ENCODE measurements around the gene NANP.
"Not testable (repeated sequence)": the region's sequence is repeated elsewhere in the genome, so short reads cannot be mapped to it uniquely, and the experiment has no call there.

Gene NANP, protein sequence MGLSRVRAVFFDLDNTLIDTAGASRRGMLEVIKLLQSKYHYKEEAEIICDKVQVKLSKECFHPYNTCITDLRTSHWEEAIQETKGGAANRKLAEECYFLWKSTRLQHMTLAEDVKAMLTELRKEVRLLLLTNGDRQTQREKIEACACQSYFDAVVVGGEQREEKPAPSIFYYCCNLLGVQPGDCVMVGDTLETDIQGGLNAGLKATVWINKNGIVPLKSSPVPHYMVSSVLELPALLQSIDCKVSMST

DNA sequence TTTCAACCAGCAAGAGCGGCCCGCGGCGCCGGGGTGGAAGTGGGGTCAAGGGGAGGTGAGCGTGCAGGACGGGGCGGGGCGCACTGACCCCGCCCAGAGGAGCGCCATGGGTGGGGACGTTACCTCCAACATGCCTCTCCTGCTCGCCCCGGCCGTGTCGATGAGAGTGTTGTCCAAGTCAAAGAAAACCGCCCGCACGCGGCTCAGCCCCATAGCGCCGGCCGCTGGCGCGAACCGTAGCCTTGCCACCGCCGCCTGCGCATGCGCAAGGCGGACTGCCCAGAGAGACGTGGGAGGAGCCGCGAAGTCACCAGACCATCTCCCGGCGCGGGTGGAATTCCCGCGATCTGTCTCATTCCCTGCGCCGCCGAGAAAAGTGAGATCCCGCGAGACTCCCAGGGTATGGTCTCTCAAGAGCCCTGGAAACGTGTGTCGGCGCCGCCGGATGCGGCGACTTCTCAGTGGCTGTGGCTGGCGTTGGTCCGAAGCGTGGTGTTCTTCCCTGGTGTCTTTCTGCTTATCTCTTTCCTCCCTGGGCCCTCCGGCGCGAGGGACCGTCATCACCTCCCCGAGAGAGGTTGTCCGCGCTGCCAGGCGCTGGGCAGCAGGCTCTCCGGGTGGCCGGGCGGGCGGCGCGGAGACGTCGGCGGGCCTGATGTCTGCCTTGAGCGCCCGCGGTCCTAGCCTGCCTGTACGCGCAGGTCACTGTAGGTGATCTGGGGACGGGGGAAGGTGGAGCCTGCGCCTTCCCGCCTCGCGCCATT lies at the start of gene NANP:
NANP (minus strand) TSS at position 279 of the 764 bp plus-strand sequence; CDS start at position 213, 66 bp downstream.
- DNase-seq (peak; percentile 90 to 95), ATAC-seq (peak; percentile 91)
- peak within 1 kb of the TSS; percentile 81 to 92 for H3K4me3 Mint-ChIP-seq
- peaks cover 6 to 18% of the 10 kb centered on the region in 2 donors for H3K9me3 Mint-ChIP-seq
- peaks cover 38% of the 10 kb centered on the region for H3K4me1 Mint-ChIP-seq
- H3K27me3 Mint-ChIP-seq = no peaks in the 10 kb centered on the region
- H3K27ac Mint-ChIP-seq = peak within 1 kb of the TSS; percentile 98

DNA sequence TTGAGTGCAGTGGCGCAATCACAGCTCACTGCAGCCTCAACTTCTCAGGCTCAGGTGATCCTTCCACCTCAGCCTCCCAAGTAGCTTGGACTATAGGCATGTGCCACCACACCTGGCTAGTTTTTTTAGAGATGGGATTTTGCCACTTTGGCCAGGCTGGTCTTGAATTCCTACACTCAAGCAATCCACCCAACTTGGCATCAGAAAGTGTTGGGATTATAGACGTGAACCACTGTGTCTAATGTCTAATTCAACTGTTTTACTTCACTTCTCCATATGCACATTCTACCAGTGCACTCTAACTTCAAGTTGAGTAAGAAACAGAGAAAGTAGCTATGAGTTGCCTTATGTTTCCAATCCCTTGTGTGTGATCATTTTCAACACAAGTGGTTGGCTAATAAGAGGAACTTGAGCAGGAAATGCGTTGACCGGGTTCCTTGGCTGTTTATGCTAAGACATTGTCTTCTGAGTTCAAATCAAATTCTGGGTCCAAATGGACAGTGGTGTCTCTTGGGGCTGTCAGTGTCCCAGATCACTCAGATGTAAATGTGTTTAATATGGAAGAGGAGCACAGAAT lies 48.9 kb upstream of the NANP start:
- DNase-seq (no peak), ATAC-seq (no peak)
- Mint-ChIP-seq H3K9me3 (peaks cover 0 to 8% of the 10 kb centered on the region in 2 donors), H3K27me3 (no peaks in the 10 kb centered on the region), H3K4me3 (no peak overlapping the region), H3K27ac (no peak overlapping the region), H3K4me1 (peaks cover 8% of the 10 kb centered on the region)

DNA sequence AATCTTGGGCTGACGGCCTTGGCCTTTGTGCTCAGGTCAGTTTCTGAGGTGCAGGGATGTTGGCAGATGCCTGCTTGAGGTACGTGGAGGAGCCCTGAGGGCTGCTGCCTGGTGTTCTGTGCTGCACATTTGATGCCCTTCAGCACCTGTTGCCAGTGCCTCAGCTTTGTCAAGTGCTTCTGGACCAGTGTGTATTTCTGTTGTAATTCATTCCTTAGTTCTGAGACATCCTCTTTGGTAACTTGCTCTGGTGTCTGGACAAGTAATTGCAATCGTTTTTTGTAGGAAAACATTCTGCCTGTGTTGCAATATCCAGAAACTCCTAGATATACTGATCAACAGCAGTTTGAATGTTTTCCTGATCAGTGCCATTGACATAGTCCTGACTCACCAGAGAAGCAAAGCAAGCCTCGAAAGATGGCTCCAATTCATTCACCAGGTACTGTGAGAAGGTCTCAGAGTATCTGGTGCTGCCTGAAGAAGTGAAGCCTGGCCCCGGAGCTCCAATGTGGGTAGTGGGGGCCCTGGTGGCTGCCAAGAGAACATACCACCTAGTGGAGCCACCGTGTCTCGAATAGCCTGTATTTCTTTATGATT lies 46.1 kb upstream of the NANP start:
- peak; percentile 43 for ATAC-seq
- DNase-seq = no peak
- H3K4me1 Mint-ChIP-seq = no peaks in the 10 kb centered on the region

DNA sequence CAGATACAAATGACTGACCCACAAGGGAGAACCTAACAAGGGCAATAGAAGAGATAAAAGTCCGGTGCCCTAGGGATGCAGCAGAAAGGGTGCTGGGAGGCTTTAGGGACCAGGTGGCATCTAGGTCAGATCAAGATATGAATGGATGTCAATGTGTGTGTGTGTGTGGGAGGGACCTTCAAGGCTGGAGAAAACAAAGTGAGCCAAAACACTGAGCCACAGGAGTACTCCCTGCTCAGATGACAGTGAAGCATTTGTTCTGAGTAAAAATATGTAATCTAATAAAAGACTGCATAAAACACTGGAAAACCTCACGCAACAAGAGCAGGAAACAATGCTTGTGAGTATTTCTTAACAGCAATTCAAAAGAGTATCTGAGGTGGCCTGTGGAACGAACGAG lies 44.6 kb upstream of the NANP start:
- Mint-ChIP-seq H3K9me3 (peaks cover 0 to 8% of the 10 kb centered on the region in 2 donors), H3K4me1 (no peaks in the 10 kb centered on the region), H3K27me3 (no peaks in the 10 kb centered on the region), H3K4me3 (no peak overlapping the region), H3K27ac (no peak overlapping the region)
- ATAC-seq = no peak
- no peak for DNase-seq

More for the DNA sequence above, 46.1 kb upstream of the NANP start:
- Mint-ChIP-seq H3K9me3 (peaks cover 0 to 8% of the 10 kb centered on the region in 2 donors), H3K27me3 (no peaks in the 10 kb centered on the region), H3K4me3 (no peak overlapping the region), H3K27ac (no peak overlapping the region)

DNA sequence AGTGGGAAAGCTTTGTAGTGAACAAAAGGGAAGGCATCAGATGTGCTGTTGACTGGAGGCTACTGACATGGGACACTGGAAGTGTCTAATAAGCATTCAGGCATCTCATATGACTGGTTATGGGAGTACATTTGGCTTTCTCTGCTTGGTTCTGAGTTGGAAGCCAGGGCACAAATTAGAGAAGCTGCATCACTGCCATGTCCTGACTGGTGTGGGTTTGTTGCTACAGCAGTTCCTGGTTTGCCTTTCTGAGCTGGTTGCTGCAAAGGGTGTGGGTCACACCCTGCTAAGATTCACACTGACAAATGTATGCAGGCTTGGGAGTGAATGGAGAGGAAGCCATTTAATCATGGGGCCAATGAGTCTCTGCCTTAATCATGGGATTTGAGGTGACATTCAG lies 36.2 kb upstream of the NANP start:
- H3K4me3 Mint-ChIP-seq = no peak overlapping the region
- H3K9me3 Mint-ChIP-seq = no peaks in the 10 kb centered on the region
- DNase-seq = no peak
- peaks cover 12% of the 10 kb centered on the region for H3K4me1 Mint-ChIP-seq
- no peak overlapping the region for H3K27ac Mint-ChIP-seq
- H3K27me3 Mint-ChIP-seq = no peaks in the 10 kb centered on the region
- no peak for ATAC-seq

DNA sequence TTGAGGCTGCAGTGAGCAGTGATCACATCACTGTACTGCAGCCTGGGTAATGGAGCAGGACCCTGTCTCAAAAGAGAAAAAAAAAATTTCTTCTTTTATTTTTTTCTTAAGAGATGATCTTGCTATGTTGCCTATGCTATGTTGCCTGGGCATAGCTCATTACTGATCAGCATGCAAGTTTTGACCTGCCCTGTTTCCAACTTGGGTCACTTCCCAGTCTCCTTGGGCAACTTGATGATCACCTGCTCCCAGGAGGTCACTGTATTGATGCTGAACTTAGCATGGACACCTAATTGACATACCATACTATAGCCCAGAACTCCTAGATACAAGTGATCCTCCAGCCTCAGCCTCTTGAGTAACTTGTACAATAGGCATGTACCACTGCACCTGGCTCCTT lies 30.7 kb upstream of the NANP start:
- no peaks in the 10 kb centered on the region for H3K27me3 Mint-ChIP-seq
- no peak for ATAC-seq
- peaks cover 0 to 6% of the 10 kb centered on the region in 2 donors for H3K9me3 Mint-ChIP-seq
- peaks cover 9% of the 10 kb centered on the region for H3K4me1 Mint-ChIP-seq
- no peak for DNase-seq
- no peak overlapping the region for H3K27ac Mint-ChIP-seq
- H3K4me3 Mint-ChIP-seq = no peak overlapping the region

DNA sequence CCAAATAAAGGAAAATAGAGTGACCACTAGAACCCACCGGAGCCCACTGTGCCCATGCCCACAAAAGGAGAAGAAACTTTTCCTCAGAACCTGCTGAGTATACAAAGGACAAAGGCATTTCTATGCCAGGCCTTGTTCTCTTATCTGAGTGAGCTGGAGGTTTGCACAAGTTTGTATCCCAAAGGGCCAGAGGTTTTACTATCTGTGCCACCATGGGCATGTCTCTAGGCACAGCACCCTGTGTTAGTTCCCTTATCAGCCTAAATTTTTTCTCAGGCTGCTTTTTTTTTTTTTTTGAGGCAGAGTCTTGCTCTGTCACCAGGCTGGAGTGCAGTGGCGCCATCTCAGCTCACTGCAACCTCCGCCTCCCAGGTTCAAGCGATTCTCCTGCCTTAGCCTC lies 29.1 kb upstream of the NANP start:
- H3K4me1 Mint-ChIP-seq, ATAC-seq, H3K27ac Mint-ChIP-seq, H3K27me3 Mint-ChIP-seq, H3K9me3 Mint-ChIP-seq, H3K4me3 Mint-ChIP-seq, DNase-seq: not testable (repeated sequence)

DNA sequence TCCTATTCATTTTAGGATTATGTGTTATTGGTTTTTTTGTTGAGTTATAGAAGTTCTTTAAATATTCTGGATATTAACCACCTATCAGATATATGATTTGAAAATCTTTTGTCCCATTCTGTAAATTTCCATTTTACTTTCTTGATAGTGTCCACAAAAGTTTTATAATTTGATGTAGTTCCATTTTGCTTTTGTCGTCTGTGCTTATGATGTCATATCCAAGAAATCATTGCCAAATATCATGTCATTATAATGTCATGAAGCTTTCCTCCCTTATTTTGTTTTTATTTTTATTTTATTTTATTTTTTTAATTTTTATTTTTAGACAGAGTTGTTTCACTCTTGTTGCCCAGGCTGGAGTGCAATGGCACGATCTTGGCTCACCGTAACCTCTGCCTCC lies 21.0 kb upstream of the NANP start:
- no peaks in the 10 kb centered on the region for H3K9me3 Mint-ChIP-seq
- H3K4me1 Mint-ChIP-seq = peaks cover 13% of the 10 kb centered on the region
- no peak for DNase-seq
- H3K27ac Mint-ChIP-seq = no peak overlapping the region
- H3K27me3 Mint-ChIP-seq = no peaks in the 10 kb centered on the region
- no peak for ATAC-seq
- no peak overlapping the region for H3K4me3 Mint-ChIP-seq

DNA sequence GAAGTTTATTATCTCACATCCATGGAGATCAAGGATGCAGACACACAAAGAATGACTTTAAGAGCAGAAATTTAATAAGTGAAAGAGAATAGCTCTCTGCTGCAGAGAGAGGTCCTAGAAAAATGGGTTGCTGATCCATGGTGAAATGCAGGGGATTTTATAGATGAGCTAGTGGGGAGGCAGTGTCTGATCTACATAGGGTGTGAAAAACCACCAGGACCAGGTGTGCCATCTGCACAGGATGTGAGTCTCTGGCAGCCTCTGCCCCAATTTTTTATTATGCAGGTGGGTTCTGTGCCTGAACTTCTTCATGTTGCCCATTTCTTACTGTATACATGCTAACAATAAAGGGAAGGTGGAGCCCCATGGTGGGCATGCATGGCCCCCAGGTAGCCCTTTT lies 19.9 kb upstream of the NANP start:
- no peaks in the 10 kb centered on the region for H3K9me3 Mint-ChIP-seq
- ATAC-seq (peak; percentile 76), DNase-seq (no peak)
- H3K27ac Mint-ChIP-seq = no peak overlapping the region
- H3K4me1 Mint-ChIP-seq = peaks cover 13% of the 10 kb centered on the region
- no peaks in the 10 kb centered on the region for H3K27me3 Mint-ChIP-seq
- no peak overlapping the region for H3K4me3 Mint-ChIP-seq

DNA sequence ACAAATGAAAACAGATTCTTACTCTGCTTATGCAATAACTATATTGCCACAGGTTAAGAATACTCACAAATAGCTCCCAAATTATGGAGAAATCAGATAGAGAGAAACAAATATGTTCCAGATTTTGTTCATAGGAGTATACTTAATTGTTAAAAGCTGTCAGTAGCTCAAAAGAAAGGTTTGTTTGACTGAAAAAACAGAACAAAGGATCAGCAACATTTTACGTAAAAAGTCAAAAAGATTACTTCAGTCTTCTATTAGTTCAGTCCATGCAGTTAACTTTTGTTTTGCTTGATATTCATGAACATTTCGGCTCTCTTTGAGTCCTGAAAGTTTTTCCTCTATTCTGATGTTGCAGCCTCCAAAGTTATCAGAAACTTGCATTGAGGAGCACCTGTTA lies 13.4 kb upstream of the NANP start:
- H3K9me3 Mint-ChIP-seq = peaks cover 7 to 8% of the 10 kb centered on the region in 2 donors
- H3K27ac Mint-ChIP-seq = no peak overlapping the region
- H3K4me1 Mint-ChIP-seq = peaks cover 18% of the 10 kb centered on the region
- ATAC-seq (no peak), DNase-seq (no peak)
- H3K27me3 Mint-ChIP-seq = no peaks in the 10 kb centered on the region
- H3K4me3 Mint-ChIP-seq = no peak overlapping the region

DNA sequence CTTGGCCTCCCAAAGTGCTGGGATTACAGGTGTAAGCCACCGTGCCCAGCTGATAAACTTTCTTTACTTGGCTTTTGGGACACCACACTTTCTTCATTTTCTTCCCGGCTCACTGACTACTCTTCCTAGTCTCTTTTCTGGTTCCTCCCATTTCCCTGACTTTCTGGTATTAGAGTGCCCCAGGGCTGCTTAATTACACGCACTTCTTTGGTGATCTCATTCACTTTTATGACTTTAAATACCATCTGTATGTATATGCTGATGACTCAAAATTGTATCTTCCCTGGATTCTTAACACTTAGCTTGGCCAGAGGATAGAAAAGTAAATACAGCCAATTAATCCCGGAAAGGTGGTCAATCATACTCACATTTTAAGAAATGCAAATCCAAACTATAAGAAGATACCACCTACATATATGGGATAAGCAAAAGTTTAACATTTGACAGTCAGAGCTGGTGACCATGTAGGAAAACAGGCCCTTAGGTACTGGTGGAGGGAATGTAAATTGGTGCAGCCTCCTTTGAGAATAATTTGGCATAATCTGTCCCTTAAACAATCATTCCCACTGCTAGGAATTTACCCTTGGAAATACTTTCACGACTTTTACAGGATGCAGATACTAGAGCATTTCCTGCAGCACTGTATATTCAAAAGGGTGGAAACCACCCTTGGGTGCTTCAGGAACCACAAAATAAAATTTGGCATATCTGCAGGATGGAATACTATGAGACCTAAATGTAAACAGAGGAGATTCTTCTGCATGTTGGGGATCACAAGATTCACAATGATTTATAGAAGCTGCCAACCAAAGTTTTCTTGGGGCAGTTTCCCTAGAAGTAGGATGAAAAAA lies 9.4 kb upstream of the NANP start:
- no peak overlapping the region for H3K27ac Mint-ChIP-seq
- peaks cover 29% of the 10 kb centered on the region for H3K4me1 Mint-ChIP-seq
- H3K27me3 Mint-ChIP-seq = no peaks in the 10 kb centered on the region
- H3K4me3 Mint-ChIP-seq = no peak overlapping the region
- ATAC-seq (no peak), DNase-seq (no peak)
- peaks cover 10 to 11% of the 10 kb centered on the region in 2 donors for H3K9me3 Mint-ChIP-seq

DNA sequence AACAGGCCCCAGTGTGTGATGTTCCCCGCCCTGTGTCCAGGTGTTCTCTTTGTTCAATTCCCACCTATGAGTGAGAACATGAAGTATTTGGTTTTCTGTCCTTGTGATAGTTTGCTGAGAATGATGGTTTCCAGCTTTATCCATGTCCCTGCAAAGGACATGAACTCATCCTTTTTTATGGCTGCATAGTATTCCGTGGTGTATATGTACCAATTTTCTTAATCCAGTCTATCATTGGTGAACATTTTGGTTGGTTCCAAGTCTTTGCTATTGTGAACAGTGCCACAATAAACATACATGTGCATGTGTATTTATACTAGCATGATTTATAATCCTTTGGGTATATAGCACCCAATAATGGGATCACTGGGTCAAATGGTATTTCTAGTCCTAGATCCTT lies 6.8 kb upstream of the NANP start:
- not testable (repeated sequence) for H3K4me3 Mint-ChIP-seq, H3K27ac Mint-ChIP-seq, H3K27me3 Mint-ChIP-seq, ATAC-seq, DNase-seq
- H3K4me1 Mint-ChIP-seq = peaks cover 29% of the 10 kb centered on the region
- peaks cover 10 to 18% of the 10 kb centered on the region in 2 donors for H3K9me3 Mint-ChIP-seq

DNA sequence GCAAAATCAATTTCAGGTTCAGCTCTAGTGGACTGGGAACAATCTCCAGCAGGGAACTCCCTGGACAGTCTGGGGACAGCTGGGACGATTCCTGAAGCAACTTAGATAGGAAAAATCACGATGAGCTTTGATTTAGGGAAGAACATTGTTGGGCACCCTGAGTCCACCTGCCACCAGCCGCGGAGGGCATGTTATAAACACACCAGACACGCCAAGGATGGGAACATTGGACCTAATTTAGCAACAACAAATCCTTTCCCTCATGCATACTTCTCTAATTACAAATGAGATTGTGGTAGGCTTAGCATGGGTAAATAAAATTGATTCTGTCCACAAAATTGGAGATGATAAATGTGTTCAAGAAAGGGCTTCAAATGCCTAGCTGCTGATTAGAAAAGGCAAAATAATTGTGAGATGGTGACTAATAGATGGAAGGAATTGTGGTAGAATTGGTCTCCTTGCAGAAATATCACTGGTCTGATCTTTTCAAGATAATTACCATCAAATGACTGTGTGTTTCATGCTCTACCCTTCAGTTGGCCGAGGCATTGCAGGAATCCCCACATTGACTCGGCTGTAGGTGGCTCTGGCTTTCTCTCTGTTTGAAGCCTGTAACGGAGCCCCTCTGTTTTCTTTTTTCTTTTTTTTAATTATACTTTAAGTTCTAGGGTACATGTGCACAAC lies 6.1 kb upstream of the NANP start:
- DNase-seq (no peak), ATAC-seq (peak; percentile 57)
- Mint-ChIP-seq H3K27ac (no peak overlapping the region), H3K4me1 (peaks cover 26% of the 10 kb centered on the region), H3K9me3 (peaks cover 10 to 18% of the 10 kb centered on the region in 2 donors), H3K4me3 (no peak overlapping the region), H3K27me3 (no peaks in the 10 kb centered on the region)

DNA sequence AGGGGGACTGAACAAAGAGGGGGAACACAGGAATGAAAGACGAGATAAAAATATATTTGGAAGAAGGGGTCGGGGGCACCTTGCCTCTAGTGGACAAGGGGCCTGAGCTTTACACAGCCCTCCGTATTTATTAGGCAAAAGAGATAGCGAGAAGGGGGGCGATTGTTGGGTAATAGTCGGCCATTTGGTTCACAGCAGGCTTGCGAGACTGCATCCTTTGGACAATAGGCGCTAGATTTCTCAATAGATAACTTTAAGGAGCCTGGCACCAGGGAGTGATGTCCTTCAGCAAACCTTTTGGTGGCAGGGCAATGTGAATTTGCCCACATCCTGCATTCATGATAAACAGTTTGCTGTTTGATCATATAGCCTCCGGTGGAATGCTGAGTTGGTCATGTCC lies 3.0 kb upstream of the NANP start:
- DNase-seq (no peak), ATAC-seq (no peak)
- Mint-ChIP-seq H3K9me3 (peaks cover 6 to 18% of the 10 kb centered on the region in 2 donors), H3K4me1 (peaks cover 35% of the 10 kb centered on the region), H3K4me3 (no peak overlapping the region), H3K27me3 (no peaks in the 10 kb centered on the region), H3K27ac (no peak overlapping the region)
